ENCODE measurements around the gene FBXL3. TPM values are rescaled to one million over a fixed set of nuclear protein-coding genes. Genes with fewer than 3 reads are reported as not detected.

FBXL3 gene
- total and polyA plus RNA-seq, 2 of the 4 experiments (the other 2 are of a cell fraction), result 15.3 to 43.6 TPM

- TF ChIP-seq RCOR1 (IDR thresholded peaks at IDR 0.05; ENCODE audit: insufficient replicate concordance, low read length) (no peak), SMC3 (IDR thresholded peaks at IDR 0.05; ENCODE audit: low read depth, low read length) (no peak), CEBPB (IDR thresholded peaks at IDR 0.05; ENCODE audit: low read depth, low read length) (no peak), POLR2A (IDR thresholded peaks at IDR 0.05; ENCODE audit: low read depth, low read length) (no peak), ELK1 (IDR thresholded peaks at IDR 0.05; ENCODE audit: borderline replicate concordance, low read depth, low read length) (no peak), RAD21 (IDR thresholded peaks at IDR 0.05; ENCODE audit: low read length) (no peak), MAFK (IDR thresholded peaks at IDR 0.05; ENCODE audit: low read depth, low read length) (no peak), BHLHE40 (IDR thresholded peaks at IDR 0.05; ENCODE audit: low read depth, low read length) (no peak), RFX5 (IDR thresholded peaks at IDR 0.05; ENCODE audit: low read depth, low read length) (no peak), MXI1 (IDR thresholded peaks at IDR 0.05; ENCODE audit: borderline replicate concordance, low read depth, low read length) (no peak), MAZ (IDR thresholded peaks at IDR 0.05; ENCODE audit: borderline replicate concordance, low read depth, low read length) (no peak), CHD1 (IDR thresholded peaks at IDR 0.05; ENCODE audit: low read depth, low read length) (no peak), NFE2L2 (IDR thresholded peaks at IDR 0.05; ENCODE audit: low read depth, low read length) (no peak), CTCF (conservative IDR thresholded peaks at IDR 0.05; ENCODE audit: low read depth, low read length) (no peak)
- TF ChIP-seq, protein P1, sequence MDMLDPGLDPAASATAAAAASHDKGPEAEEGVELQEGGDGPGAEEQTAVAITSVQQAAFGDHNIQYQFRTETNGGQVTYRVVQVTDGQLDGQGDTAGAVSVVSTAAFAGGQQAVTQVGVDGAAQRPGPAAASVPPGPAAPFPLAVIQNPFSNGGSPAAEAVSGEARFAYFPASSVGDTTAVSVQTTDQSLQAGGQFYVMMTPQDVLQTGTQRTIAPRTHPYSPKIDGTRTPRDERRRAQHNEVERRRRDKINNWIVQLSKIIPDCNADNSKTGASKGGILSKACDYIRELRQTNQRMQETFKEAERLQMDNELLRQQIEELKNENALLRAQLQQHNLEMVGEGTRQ (IDR thresholded peaks at IDR 0.05; ENCODE audit: low read depth, low read length), result no peak
- H2AK9ac ChIP-seq (replicated peaks; ENCODE audit: low read depth, low read length, poor library complexity), result no peak overlapping the region
- no CpG with 5 or more reads among the region's 5 CpGs for WGBS, 2 experiments (ENCODE audit: extremely low coverage in 2 of 2, insufficient read length in 1 of 2)
- no peaks in the 10 kb centered on the region for H3K79me1 ChIP-seq (ENCODE audit: low read depth in 1 of 2, low read length in 2 of 2)
- no peak overlapping the region for H4K8ac ChIP-seq (ENCODE audit: low read depth in 2 of 2, low read length in 2 of 2)
- no peak overlapping the region for H4K91ac ChIP-seq (ENCODE audit: insufficient read depth, low read depth, low read length)
- peak; percentile 70 for ATAC-seq (ENCODE audit: low read depth)
- no peak overlapping the region for H3K18ac ChIP-seq (ENCODE audit: low read depth, low read length)
- dilution Hi-C loops (cut with HindIII; ENCODE audit: low sequenced_read_pairs, unreplicated experiment), result no loop called here
- ChIA-PET POLR2A (ENCODE audit: unreplicated experiment) (no interaction called here), CTCF (interaction anchor here (0.9 kb wide), 1 partner anchor 436 kb away, joined by 3 read pairs; no protein-coding TSS in a partner anchor)
- DNase-seq, result peak; percentile 46
- peaks cover 1% of the 10 kb centered on the region; the same call in 1 of the 2 replicates for H3K4me1 ChIP-seq (ENCODE audit: control insufficient read depth, insufficient read depth, low read length)
- no peak overlapping the region for H3K14ac ChIP-seq (replicated peaks; ENCODE audit: low read depth, low read length)
- H3K9me3 ChIP-seq (ENCODE audit: control insufficient read depth, insufficient read depth, low read length), result no peaks in the 10 kb centered on the region
- H2AK5ac ChIP-seq (ENCODE audit: low read depth, low read length), result no peak overlapping the region
- no peaks in the 10 kb centered on the region for H3K27me3 ChIP-seq (ENCODE audit: control insufficient read depth, insufficient read depth, low read length)
- H3K23ac ChIP-seq (ENCODE audit: low read depth, low read length), result no peak overlapping the region
- H3K56ac ChIP-seq (ENCODE audit: extremely low read depth, insufficient read depth, low read length), result no peak overlapping the region
- H3K36me3 ChIP-seq (ENCODE audit: control insufficient read depth, insufficient read depth, low read length), result peaks cover 8% of the 10 kb centered on the region
- no peak overlapping the region for H4K5ac ChIP-seq (ENCODE audit: low read depth, low read length)
- H3K9me1 ChIP-seq (ENCODE audit: insufficient read depth, low read length), result no peaks in the 10 kb centered on the region; the same call in 1 of the 2 replicates
- no peak overlapping the region for H2BK120ac ChIP-seq (ENCODE audit: low read depth, low read length)
- intact Hi-C loops (cut with micrococcal nuclease), result no loop called here
- in situ Hi-C loops (cut with MboI; ENCODE audit: low sequenced_read_pairs), result no loop called here
- no peak overlapping the region for H3K27ac ChIP-seq (ENCODE audit: insufficient read depth, low read length)
- H2BK15ac ChIP-seq (ENCODE audit: low read depth, low read length), result no peak overlapping the region
- H3K4me2 ChIP-seq (ENCODE audit: low read depth, low read length), result no peak overlapping the region
- no peak overlapping the region for H2AFZ ChIP-seq (replicated peaks; ENCODE audit: low read length, poor library complexity)
- H3K4ac ChIP-seq (ENCODE audit: low read depth, low read length), result no peak overlapping the region
- no TSS peak for BruUV-seq (replicated peaks)
- H2BK20ac ChIP-seq (ENCODE audit: low read depth, low read length), result no peak overlapping the region
- H3K4me3 ChIP-seq (ENCODE audit: insufficient read depth, low read depth, low read length), result no peak overlapping the region
- no peak overlapping the region for H3K9ac ChIP-seq (ENCODE audit: low read depth, low read length)
- H4K20me1 ChIP-seq (ENCODE audit: insufficient read depth, low read length), result no peaks in the 10 kb centered on the region
- H2BK5ac ChIP-seq (ENCODE audit: low read depth, low read length, poor library complexity, severe bottlenecking), result no peak overlapping the region
Measured at GRCh38 chr13:77042566-77043177, 15.7 kb upstream of the FBXL3 start.
